ENCODE measurements around the gene COX6B2. TPM values are rescaled to one million over a fixed set of nuclear protein-coding genes. Genes with fewer than 3 reads are reported as not detected.

COX6B2 gene
- total and polyA plus RNA-seq, 2 of the 13 experiments (the other 11 are each of a cell fraction or from before 2014, with no cell fraction given) = 0.21 TPM; not detected in 1

GRCh38 chr19:55385724-55386492, 31.4 kb upstream of the COX6B2 start, which contains the start of gene RPL28 (continued):
- TF ChIP-seq HMGXB3 (CRISPR knock-in tag; IDR thresholded peaks at IDR 0.05; ENCODE audit: borderline replicate concordance) = peak; percentile 85
- peak; percentile 50; the same call in 1 of the 2 replicates for TF ChIP-seq GMEB1 (CRISPR knock-in tag; IDR thresholded peaks at IDR 0.05; ENCODE audit: borderline replicate concordance)
- TF ChIP-seq TFE3 (CRISPR knock-in tag; IDR thresholded peaks at IDR 0.05) = peak; percentile 60
- peak; percentile 51; the same call in 1 of the 2 replicates for TF ChIP-seq ZFP90 (CRISPR knock-in tag; IDR thresholded peaks at IDR 0.05; ENCODE audit: borderline replicate concordance)
- TF ChIP-seq ZNF570 (CRISPR knock-in tag; IDR thresholded peaks at IDR 0.05; ENCODE audit: borderline replicate concordance) = no peak
- TF ChIP-seq PHF5A (CRISPR knock-in tag; IDR thresholded peaks at IDR 0.05; ENCODE audit: low read depth, unreplicated experiment) = no peak
- 0 out of 2 replicates have a peak, but pooled peaks have one; percentile 24 for TF ChIP-seq DMTF1 (CRISPR knock-in tag; IDR thresholded peaks at IDR 0.05)
- TF ChIP-seq ASH2L (IDR thresholded peaks at IDR 0.05; ENCODE audit: insufficient read length, low read depth, low read length) = peak; percentile 15
- peak; percentile 78; the same call in 1 of the 2 replicates for TF ChIP-seq ZNF724P (CRISPR knock-in tag; IDR thresholded peaks at IDR 0.05; ENCODE audit: borderline replicate concordance)
- peak; percentile 71; the same call in 1 of the 2 replicates for TF ChIP-seq ZNF605 (CRISPR knock-in tag; IDR thresholded peaks at IDR 0.05)
- no peak for TF ChIP-seq FOXA1 (IDR thresholded peaks at IDR 0.05)
- no peak for TF ChIP-seq FOXA1 (CRISPR knock-in tag; IDR thresholded peaks at IDR 0.05)
- TF ChIP-seq ZNF503 (CRISPR knock-in tag; IDR thresholded peaks at IDR 0.05) = no peak
- peak; percentile 42 for TF ChIP-seq ZNF501 (CRISPR knock-in tag; IDR thresholded peaks at IDR 0.05)
- peak; percentile 13; the same call in 1 of the 2 replicates for TF ChIP-seq ZNF746 (CRISPR knock-in tag; IDR thresholded peaks at IDR 0.05)
- TF ChIP-seq U2AF2 (IDR thresholded peaks at IDR 0.05; ENCODE audit: low read depth, low read length) = 0 out of 2 replicates have a peak, but pooled peaks have one; percentile 49

Measured in HepG2 (cell line).